Sigmoid colon (tissue), 7 donors: ENCODE measurements around the gene CTBP2. TPM values are rescaled to one million over a fixed set of nuclear protein-coding genes. Genes with fewer than 3 reads are reported as not detected.

Experiments
- DNase-seq: peaks from one replicate; pipeline ENCODE4 v3.0.0-alpha.2; 2019
- H3K27ac ChIP-seq, 4 donors: fragments of 200-600 bp; sonication (generic); one replicate each; pipeline ENCODE4 v1.5.1; 2016 to 2019; ENCODE audit warnings: mild to moderate bottlenecking in 1 of 4
- H3K27me3 ChIP-seq, 3 donors: fragments of 200-600 bp; sonication (generic); one replicate each; pipeline ENCODE4 v1.5.1; 2019; ENCODE audit warnings: mild to moderate bottlenecking in 1 of 3
- H3K36me3 ChIP-seq, 4 donors: fragments of 200-600 bp; sonication (generic); one replicate each; pipeline ENCODE4 v1.5.1; 2016 to 2019
- H3K4me1 ChIP-seq, 4 donors: fragments of 200-600 bp; sonication (generic); one replicate each; pipeline ENCODE4 v1.5.1; 2017 to 2019
- H3K4me3 ChIP-seq, 4 donors: fragments of 200-600 bp; sonication (generic); one replicate each; pipeline ENCODE4 v1.5.1; 2017 to 2019; ENCODE audit warnings: mild to moderate bottlenecking in 2 of 4, moderate library complexity in 1 of 4
- H3K9me3 ChIP-seq, 4 donors: fragments of 200-600 bp in 3 of 4; sonication (generic) in 3 of 4; one replicate each; pipeline versions ENCODE4 v1.5.1 to v1.6.1; 2013 to 2019
- EP300 ChIP-seq, 4 donors: sonication (generic); formaldehyde crosslinking; IDR thresholded peaks; one replicate each; pipeline ENCODE4 v1.6.1; 2017; ENCODE audit warnings: antibody characterized with exemption in 4 of 4
- POLR2A ChIP-seq, 2 donors: fragments of 450-650 bp; IDR thresholded peaks; one replicate each; pipeline ENCODE4 v1.6.1; 2016; ENCODE audit warnings: antibody characterized with exemption in 2 of 2, mild to moderate bottlenecking in 2 of 2, moderate library complexity in 2 of 2
- POLR2AphosphoS5 ChIP-seq, 4 donors: sonication (generic); formaldehyde crosslinking; IDR thresholded peaks; one replicate each; pipeline ENCODE4 v1.6.1; 2017; ENCODE audit warnings: antibody characterized with exemption in 4 of 4
- WGBS, 2 donors: extraction: QIAGEN DNeasy Blood & Tissue Kit; methylation state at CpG; one replicate each; pipeline ENCODE4 v1.1.7; 2013; 5-methylcytosine and 5-hydroxymethylcytosine counted together
- intact Hi-C: fragments of 100-400 bp; cut with DNase I; formaldehyde crosslinking; loops from one replicate; pipeline ENCODE4 v1.15.1; 2023
- polyA plus RNA-seq, 3 donors: library from polyadenylated mRNA; stranded (reverse); fragments of 200-250 nt; gene quantifications; one replicate each; pipeline ENCODE4 v1.2.3, GENCODE V29; 2013
- total RNA-seq, 4 donors: library from RNA; depleted of rRNA; stranded (reverse); fragments of >200 nt; gene quantifications; one replicate each; pipeline ENCODE4 v1.1.0, GENCODE V29; 2016
- TF ChIP-seq, protein P1 (sequence below), 4 experiments: fragments of 450-650 bp in 3 of 4; fragments of 200-600 bp in 1 of 4; IDR thresholded peaks; one replicate each; pipeline ENCODE4 v1.5.1; 2016 to 2019; ENCODE audit warnings: antibody characterized with exemption in 4 of 4, mild to moderate bottlenecking in 3 of 4, moderate library complexity in 2 of 4
- donor health status: healthy with polysubstance abuse.
- donor health status: Bipolar disorder and iron deficiency.
- donor health status: healthy.

CTBP2 gene
- total and polyA plus RNA-seq, 7 donors, result 31.2 to 62.4 (median 52.0) TPM

DNA sequence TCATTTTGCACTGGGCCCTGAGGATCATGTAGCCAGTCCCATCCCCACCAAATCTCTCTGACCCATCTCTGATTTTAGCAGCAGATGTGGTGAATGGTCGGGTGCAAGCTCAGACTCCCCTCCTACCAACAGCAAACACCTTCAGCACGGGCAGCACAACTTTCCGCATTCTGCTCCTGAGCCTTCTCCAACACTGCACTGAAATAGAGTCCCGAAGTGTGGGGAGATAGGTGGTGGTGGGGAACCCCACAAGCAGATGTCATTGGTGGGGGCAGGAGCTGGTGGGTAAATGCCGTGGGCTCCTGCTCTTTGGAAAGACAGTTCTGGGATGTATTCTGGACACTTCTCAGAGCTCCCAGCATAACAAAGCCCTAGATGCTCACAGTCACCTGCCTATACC, 9.6 kb upstream of the CTBP2 start:
- no peak overlapping the region for H3K4me3 ChIP-seq
- H3K27ac ChIP-seq, result no peak overlapping the region
- H3K4me1 ChIP-seq, result no peaks in the 10 kb centered on the region
- H3K9me3 ChIP-seq, result no peaks in the 10 kb centered on the region
- H3K27me3 ChIP-seq, result peaks cover 0 to 3% (median 0%) of the 10 kb centered on the region in 3 donors
- WGBS, 2 donors, result 89% methylated on average over 5 of the region's 5 CpGs
- no peak for DNase-seq
- TF ChIP-seq, protein P1, sequence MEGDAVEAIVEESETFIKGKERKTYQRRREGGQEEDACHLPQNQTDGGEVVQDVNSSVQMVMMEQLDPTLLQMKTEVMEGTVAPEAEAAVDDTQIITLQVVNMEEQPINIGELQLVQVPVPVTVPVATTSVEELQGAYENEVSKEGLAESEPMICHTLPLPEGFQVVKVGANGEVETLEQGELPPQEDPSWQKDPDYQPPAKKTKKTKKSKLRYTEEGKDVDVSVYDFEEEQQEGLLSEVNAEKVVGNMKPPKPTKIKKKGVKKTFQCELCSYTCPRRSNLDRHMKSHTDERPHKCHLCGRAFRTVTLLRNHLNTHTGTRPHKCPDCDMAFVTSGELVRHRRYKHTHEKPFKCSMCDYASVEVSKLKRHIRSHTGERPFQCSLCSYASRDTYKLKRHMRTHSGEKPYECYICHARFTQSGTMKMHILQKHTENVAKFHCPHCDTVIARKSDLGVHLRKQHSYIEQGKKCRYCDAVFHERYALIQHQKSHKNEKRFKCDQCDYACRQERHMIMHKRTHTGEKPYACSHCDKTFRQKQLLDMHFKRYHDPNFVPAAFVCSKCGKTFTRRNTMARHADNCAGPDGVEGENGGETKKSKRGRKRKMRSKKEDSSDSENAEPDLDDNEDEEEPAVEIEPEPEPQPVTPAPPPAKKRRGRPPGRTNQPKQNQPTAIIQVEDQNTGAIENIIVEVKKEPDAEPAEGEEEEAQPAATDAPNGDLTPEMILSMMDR (IDR thresholded peaks at IDR 0.05), result no peak
- TF ChIP-seq POLR2A (IDR thresholded peaks at IDR 0.05), result no peak
- TF ChIP-seq POLR2AphosphoS5 (IDR thresholded peaks at IDR 0.05), result no peak
- no peak for TF ChIP-seq EP300 (IDR thresholded peaks at IDR 0.05)
- H3K36me3 ChIP-seq, result no peaks in the 10 kb centered on the region
- intact Hi-C loops, result loop anchor here (10.0 kb wide), 1 partner anchor 175 kb away; no protein-coding TSS in a partner anchor

DNA sequence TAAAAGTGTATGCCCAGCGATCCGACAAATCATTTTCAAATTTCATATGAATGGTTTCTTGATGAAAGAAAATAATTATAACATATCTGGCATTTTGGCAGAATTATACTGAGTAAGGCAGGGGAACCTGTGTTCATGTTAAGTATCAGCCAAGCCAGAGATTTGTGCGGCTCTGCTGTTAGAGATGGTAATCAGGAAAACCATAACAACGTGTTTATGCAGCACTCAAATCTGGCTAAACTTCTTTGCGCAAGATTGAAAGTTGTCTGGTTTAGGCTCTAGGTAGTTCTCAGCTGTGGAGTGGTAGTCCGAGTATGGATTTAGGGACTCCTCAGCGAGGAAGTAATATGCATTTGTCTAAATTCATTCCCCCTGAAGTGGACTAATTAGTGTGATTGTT, 8.9 kb upstream of the CTBP2 start:
- WGBS, 2 donors, result 86 to 90% methylated on average over 7 of the region's 7 CpGs
- Histone ChIP-seq H3K27ac (no peak overlapping the region), H3K27me3 (no peaks in the 10 kb centered on the region), H3K4me3 (no peak overlapping the region), H3K4me1 (no peaks in the 10 kb centered on the region), H3K9me3 (no peaks in the 10 kb centered on the region), H3K36me3 (no peaks in the 10 kb centered on the region)
- DNase-seq, result peak; percentile 1
- intact Hi-C loops, result loop anchor here (10.0 kb wide), 1 partner anchor 176 kb away; no protein-coding TSS in a partner anchor
- TF ChIP-seq POLR2A (IDR thresholded peaks at IDR 0.05) (no peak), POLR2AphosphoS5 (IDR thresholded peaks at IDR 0.05) (no peak), EP300 (IDR thresholded peaks at IDR 0.05) (no peak)
- TF ChIP-seq, protein P1 (IDR thresholded peaks at IDR 0.05), result no peak

DNA sequence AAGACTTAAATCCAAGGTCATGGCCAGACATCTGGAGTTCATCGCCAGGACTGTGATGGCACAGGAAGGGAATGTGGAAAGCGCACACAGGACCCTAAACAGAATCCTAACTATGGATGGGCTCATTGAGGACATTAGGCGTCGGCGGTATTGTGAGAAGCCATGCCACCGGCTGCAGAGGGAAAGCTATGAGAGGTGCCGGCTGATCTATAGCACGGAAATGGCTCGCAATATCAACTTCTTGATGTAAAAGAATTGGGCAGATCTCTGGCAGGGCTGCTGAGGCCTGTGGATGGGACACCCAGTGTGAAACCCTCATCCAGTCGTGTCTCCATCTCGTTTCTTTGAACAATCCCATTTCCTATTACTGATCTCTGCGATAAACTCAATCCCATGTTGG, 6.3 kb upstream of the CTBP2 start:
- Histone ChIP-seq H3K27ac (no peak overlapping the region), H3K27me3 (no peaks in the 10 kb centered on the region), H3K4me3 (no peak overlapping the region), H3K9me3 (no peaks in the 10 kb centered on the region), H3K4me1 (peaks cover 0 to 8% (median 4%) of the 10 kb centered on the region in 4 donors), H3K36me3 (no peaks in the 10 kb centered on the region)
- peak; percentile 27 for DNase-seq
- intact Hi-C loops, result loop anchor here (10.0 kb wide), 1 partner anchor 178 kb away; no protein-coding TSS in a partner anchor
- WGBS, 2 donors, result 96 to 97% methylated on average over 12 of the region's 12 CpGs
- TF ChIP-seq, protein P1 (IDR thresholded peaks at IDR 0.05), result no peak
- no peak for TF ChIP-seq EP300 (IDR thresholded peaks at IDR 0.05)
- no peak for TF ChIP-seq POLR2A (IDR thresholded peaks at IDR 0.05)
- no peak for TF ChIP-seq POLR2AphosphoS5 (IDR thresholded peaks at IDR 0.05)

DNA sequence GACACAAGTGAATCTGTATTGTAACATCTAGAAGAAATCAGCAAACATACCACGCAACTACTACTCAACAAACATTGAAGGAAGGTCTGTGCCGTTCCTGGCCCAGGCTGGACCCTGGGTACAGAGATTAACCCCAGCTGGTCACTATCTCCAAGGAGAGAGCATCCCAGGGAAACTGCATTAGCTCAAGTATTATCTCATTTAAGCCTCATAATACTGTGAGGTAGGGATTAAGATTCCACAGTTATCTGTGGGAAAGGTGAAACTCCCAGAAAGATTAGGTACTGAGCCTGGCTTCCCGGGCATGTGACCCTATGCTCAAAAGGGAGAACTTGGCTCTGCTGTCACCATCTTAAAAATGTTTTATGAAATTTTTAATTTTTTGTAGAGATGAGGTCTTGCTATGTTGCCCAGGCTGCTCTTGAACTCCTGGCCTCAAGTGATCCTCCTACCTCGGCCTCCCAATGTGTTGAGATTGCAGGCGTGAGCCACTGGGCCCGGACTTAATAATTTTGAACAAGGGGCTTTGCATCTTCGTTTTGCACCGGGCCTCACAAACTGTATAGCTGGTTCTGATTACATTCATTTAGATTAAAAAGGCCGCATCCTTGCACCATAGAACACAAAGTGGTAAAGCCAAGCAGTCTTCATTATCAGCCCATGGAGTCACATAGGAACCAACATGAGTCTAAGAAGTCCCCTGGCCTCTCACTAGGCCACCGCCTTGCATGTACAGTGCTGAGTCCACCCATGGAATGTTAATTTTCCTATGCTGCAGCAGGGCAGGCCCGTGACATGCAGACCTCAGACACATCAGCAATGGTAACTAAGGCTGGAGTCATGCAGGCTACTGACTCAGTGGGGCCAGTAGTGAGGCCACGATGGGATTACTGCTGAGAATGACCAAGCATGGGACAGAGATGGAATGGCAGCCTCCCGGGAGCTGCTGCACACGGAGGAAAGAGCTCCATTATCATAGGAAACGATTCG, 5.5 kb upstream of the CTBP2 start:
- Histone ChIP-seq H3K36me3 (no peaks in the 10 kb centered on the region), H3K27me3 (no peaks in the 10 kb centered on the region), H3K9me3 (no peaks in the 10 kb centered on the region), H3K4me3 (no peak overlapping the region), H3K27ac (no peak overlapping the region), H3K4me1 (peaks cover 0 to 12% (median 4%) of the 10 kb centered on the region in 4 donors)
- TF ChIP-seq, protein P1 (IDR thresholded peaks at IDR 0.05), result no peak
- TF ChIP-seq EP300 (IDR thresholded peaks at IDR 0.05), result no peak
- no peak for TF ChIP-seq POLR2A (IDR thresholded peaks at IDR 0.05)
- no peak for TF ChIP-seq POLR2AphosphoS5 (IDR thresholded peaks at IDR 0.05)
- intact Hi-C loops, result loop anchor here (10.0 kb wide), 1 partner anchor 179 kb away; no protein-coding TSS in a partner anchor
- DNase-seq, result peak; percentile 46
- 95% methylated on average over 16 of the region's 16 CpGs for WGBS, 2 donors
